Measurements from ENCODE around the gene CIDEA.

CIDEA gene

DNA sequence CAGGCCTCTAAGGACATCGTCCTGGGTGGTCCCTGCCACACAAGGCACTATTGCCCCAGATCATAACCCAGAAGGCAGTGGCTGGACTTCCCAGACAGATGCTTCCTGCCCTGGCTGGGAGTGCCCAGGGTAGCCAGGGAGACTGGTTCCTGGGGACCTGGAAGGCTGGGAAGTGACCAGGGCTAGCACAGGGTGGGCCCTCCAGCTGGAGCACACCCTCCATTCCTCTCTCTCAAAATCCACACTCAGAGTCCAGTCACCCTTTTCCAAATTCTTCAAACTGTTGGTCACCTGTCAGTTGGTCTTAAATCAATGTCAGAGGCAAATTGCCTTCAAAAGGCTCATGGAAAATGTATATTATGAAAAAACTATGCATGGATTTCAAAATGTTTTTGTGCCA lies 42.3 kb downstream of the CIDEA start:
- in situ Hi-C loops (cut with MboI; ENCODE audit: low sequenced_read_pairs) = no loop called here

DNA sequence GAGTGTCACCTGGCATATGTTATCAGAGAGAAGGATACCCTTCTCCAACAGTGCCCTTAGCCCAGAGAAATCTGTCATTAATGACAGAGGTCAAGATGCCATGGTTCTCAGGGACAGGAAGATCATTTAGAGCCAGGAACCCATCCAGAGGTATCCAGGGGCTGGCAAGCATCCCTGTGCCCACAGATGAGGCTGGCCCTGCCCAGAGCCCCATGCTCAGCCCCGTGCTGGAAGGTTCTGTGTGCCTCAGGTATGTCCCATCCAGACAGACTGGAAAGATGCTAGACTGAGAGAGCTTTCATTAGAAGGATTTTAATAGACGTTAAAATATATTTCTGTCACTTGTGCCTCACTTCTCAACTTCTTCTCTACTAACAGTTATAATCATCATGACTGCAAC lies 45.7 kb downstream of the CIDEA start:
- in situ Hi-C loops (cut with MboI; ENCODE audit: low sequenced_read_pairs) = no loop called here

DNA sequence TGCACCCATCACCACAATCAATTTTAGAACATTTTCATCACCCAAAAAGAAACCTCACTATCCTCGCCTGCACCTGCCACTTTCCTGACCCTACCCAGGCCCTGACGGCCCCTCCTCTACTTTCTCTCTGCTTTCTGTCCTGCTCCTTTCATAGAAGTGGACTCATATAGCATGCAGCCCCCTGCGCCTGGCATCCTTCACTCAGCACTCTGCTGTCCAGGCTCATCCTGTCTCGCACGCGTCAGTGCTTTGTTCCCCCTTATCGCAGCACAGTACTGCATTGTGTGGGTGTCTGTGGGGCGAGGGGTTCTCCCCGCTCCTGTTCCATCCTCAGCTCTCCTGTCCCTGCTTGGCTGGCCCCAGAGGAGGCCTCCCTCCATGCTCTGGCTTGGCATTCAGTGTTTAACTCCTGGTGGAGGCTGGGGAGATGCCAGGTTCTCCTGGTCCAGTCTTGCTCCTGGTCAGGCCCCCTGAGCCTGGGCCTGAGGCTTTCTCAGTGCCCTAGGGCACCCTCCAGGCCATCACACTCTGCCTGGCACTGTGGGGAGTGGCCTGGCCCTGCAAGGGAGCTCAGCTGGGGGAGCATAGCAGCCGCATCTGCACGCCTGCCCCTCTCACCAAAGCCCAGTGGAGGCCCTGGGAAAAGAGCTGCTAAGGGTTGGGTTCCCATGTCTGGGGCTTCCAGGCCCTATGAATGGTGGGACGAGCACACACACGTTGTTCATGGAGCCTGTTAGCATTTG lies 47.3 kb downstream of the CIDEA start:
- in situ Hi-C loops (cut with MboI; ENCODE audit: low sequenced_read_pairs) = no loop called here

DNA sequence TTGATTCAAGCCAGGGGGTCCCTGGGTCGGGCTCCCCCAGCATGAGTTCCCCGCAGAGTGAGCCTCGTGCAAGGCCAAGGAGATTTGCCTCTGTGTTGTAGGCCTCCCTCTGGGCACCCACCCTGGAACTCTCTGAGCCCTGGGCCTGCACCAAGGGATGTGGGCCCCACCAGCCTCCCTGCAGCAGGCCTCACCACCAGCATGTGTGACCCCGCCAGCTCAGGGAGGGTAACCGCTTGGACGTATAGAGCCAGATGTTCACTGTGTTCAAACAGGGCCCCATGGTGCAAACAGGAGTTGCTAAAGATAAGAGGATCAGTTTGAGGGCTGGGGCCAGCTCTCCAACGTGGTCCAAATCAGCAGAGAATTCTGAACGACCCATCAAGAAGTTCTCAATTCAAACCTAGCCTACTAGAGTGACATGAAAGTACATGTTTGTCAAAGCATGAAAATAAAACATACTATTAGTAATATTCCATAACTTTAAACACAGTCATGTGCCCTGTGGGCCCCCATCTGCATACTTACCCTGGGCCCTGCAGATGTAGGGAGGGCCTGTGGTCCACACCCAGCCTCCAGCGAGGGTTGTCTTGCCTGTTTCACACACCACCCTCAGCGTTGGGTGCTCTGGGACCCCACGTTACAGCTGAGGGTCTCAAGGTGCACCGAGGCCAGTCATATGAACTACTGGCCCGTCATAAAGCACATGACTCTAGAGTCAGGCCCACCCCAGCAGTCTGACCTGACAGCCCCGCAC lies 48.4 kb downstream of the CIDEA start:
- in situ Hi-C loops (cut with MboI; ENCODE audit: low sequenced_read_pairs) = no loop called here

DNA sequence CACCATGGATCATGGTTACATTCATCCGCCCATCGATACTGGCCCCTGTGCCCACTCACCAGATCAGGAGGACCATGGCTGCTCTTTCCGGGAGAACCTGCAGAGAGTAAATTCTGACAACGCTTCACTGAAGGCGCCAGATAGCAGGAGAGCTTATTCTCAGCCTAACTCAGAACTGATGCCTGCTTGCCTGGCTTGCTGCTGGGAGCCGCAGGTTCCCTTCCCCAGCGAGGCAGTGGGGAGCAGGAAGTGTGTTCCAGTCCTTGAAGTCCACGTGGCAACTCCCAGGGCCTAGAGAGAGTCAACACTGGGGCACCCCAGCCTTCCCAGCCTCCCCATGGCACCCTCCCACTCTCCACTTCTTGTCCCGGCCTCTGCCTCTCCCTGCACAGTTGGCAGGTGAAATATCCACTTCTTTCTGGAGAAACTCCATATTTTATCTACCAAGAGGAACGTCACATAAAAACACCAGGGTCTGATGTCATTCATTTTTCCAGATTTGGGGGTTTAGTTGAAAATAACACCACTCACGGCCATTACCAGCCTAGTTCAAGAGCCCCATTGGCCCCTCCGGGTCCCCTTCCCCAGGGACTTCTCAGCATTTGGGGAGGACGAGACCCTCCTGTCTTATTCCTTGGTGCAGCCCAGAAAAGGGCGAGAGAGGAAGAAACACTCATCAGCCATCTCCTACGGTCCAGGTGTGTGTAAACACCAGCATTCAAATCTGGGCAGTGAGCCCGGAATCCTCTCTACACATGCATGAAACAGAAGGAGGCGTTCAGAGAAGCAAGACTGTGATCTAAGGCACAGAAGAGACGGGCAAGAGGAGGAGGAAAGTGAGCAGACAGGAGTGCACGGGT lies 50.4 kb downstream of the CIDEA start:
- in situ Hi-C loops (cut with MboI; ENCODE audit: low sequenced_read_pairs) = no loop called here

DNA sequence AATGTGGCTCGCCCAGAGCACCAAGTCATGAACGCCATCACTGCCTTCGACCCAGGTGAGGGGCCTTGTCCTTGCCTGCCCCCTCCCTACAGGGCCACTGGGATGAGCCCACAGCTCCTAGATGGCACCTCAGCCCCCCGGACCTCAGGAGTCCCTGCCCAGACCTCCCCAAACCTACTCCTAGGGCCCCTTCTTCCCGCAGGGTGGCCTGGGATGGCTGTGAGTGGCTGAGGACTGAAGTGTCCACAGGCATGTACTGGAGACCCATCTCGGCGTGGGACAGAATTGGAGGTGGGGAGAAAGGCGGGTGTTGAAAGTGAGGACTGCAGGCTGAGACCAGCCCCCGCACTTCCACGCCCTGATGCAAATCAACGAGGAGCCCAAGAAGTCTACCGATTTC lies 51.0 kb downstream of the CIDEA start:
- in situ Hi-C loops (cut with MboI; ENCODE audit: low sequenced_read_pairs) = no loop called here

DNA sequence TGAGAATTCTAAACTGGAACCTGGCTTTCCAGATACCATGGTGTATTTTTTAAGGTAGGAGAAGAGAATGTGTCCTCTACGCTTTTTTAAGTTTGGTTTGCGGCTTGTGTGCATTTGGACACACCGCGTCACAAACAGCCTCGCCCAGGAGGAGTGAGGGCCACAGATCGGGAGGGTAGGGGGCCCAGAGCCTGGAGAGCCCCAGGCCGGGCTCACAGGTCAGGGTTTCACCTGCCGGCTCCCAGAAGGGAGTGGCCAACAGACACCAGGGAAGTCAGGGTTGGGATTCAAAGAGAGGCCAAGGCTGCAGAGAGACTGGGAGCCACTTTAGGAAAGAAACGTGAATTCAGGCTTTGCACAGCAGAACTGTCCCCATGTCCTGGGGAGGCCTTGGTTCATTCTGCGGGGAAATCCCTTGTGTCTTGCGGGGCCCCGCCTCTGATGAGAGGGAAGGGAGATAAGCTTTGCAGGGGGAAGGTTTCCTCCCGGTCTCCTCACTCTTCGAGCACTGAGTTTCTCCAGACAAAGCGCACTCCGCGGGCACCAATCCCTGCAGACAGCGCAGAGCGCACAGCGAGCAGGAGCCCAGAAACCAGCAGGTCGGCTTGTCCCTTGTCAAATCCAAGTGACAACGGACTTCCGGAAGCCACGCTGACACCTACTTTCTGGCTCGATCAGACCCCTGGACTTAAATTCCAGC lies 51.9 kb downstream of the CIDEA start:
- in situ Hi-C loops (cut with MboI; ENCODE audit: low sequenced_read_pairs) = no loop called here

DNA sequence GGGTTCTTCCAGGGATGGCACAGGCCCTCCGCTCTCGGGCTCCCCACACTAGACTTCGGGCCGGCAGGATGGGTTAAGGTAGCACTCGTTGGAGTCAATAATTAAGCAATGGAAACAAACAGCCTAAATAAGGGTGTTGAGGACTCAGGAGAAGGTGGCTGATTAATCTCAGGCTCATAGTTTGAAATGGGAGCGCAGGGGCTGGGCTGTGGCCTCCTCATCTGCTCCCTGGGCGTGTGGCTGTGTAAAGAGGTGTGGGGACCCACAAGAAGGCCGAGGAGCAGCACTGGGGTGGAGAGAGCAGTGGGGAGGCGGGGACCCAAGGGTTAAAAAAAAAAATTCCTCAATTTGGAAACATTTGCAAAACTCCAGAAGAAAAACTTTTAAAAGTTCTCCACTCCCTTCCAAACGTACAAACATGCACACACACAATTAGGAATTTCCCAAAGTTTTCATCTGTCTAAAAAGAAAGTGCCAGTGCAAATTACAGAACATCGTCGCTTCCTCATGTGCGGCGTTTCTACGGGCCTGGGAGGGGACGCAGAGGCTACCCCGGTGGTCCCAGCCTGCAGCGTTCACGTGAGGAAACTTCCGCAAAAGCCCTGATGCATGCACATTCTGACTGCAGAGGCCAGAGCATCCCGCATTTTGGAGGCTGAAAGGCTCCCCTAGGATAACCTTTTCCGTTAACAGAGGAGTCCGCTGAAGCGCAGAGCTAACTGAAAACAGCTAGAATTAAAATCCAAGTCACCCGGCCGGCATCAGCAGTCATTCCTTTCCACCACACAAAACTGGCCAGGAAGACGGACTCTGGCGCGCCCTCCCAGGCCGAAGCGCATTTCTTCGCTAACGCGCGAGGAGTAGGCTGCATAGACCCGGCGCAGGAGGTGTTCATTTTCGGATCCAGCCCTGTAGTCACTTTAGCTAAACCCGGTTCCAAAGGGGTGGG lies 52.9 kb downstream of the CIDEA start:
- in situ Hi-C loops (cut with MboI; ENCODE audit: low sequenced_read_pairs) = no loop called here

DNA sequence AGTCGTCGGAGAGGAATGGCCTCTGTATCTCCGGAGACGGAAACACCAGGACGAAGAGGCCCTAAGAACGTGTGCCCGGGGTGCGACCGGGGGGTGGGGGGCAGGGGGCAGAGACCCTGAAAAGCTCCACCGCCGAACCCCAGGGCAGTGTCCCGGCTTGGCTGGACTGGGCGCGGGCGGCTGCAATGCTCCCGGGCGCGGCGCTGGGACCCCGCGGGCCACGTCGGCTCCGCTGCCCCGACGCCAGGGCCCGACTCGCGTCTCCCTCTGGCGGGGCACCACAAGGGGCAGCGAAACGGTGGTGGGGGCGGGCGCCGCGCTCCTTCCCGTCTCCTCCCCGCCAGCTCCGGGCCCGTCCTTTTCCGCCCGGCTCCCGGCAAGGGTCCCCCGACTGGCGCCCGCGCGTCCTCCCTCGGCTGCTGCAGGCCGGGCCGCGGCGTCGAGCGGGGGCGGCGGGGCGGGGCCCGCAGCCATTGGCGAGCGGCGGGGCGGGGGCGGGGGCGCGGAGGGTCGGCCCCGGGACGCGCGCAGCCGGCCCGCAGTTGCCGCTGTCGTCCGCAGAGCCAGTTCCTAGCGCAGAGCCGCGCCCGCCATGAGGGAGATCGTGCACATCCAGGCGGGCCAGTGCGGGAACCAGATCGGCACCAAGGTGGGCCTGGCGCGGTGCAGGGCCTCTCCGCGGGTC lies 53.7 kb downstream of the CIDEA start, which contains the start of gene TUBB6:
TUBB6 (plus strand) TSS at position 541 of the 685 bp plus-strand sequence; CDS start at position 593, 52 bp downstream.
- in situ Hi-C loops (cut with MboI; ENCODE audit: low sequenced_read_pairs) = no loop called here

DNA sequence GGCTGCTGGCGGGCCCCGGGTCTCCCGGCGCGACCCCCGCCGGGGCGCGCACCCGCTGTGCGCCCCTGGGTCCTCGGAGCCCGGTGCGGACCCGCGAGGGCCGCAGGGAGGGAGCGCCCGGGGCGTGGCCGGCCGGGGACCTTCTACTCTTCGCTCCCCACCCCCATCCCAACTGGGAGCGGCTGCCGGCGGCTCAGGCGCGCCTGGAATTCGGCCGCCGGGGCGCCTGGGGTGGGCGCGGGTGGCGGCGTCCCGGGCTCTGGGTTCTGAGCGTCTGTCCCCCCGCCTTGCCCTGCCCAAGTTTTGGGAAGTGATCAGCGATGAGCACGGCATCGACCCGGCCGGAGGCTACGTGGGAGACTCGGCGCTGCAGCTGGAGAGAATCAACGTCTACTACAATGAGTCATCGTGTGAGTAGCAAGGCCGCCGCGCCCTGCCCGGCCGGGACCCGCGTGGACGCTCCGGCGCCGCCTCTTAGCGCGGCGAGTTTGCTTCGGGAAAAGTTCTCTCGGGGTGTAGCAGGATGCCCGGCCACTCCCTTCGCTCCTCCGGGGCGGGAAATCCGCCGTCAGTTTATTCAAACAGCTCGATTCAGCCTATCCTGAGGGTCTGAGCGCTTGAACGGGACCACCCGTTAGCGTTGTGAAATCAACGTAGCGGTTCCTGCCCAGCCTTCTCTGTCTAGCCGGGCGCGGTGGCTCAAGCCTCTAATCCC lies 54.4 kb downstream of the CIDEA start:
- in situ Hi-C loops (cut with MboI; ENCODE audit: low sequenced_read_pairs) = no loop called here

DNA sequence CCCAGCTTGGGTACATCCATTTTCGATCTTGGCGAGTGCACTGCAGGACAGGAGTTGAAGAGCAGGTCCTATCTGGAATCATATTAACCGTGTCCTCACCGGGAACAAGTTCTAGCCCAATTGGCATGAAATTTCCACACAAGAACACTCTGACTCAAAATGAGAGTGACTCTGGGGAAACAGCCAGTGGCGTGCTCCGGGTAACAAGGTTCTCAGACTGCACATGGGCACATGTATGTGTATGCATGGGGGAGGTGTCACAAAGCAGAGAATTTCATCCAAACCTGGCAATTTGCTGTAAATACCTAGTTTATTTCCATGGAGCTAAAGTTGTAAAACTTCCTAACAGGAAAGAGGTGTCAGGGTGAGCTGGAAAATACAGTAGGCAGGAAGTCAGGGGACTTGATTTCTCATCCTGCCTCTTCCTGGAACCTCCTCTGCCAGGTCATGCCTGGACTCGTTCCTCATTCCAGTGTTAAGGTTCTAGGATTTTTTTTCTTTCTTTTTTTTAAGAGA lies 55.6 kb downstream of the CIDEA start:
- in situ Hi-C loops (cut with MboI; ENCODE audit: low sequenced_read_pairs) = no loop called here

DNA sequence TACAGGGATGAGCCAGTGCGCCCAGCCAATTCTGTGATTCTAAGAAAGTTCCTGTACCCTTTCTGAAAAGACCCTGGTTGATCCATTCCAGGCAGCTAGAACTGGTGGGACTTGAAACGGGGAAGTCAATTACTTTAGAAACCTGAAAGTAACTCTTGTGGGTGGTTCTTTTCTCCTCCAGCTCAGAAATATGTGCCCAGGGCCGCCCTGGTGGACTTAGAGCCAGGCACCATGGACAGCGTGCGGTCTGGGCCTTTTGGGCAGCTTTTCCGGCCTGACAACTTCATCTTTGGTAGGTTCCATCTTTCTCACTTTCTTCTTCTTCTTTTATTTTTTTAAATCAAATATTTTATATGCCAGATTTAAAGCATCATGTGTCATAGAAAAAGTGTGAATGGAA lies 56.6 kb downstream of the CIDEA start:
- in situ Hi-C loops (cut with MboI; ENCODE audit: low sequenced_read_pairs) = no loop called here

DNA sequence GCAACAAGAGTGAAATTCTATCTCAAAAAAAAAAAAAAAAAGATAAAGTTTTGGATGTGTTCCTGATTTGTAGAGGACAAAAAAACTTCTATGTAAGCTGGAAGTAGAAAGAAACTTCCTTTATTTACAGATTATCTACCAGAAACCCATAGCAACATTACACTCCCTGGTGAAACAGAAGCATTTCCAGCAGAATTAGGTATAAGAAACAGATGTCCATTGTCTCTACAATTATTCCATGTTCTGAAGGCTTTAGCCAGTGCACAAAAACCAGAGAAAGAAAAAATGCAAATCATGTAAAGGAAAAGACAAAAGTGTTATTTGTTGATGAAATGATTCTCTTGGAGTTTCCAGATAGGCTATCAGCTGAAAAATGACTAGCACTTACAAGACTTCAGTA lies 58.8 kb downstream of the CIDEA start:
- in situ Hi-C loops (cut with MboI; ENCODE audit: low sequenced_read_pairs) = no loop called here

DNA sequence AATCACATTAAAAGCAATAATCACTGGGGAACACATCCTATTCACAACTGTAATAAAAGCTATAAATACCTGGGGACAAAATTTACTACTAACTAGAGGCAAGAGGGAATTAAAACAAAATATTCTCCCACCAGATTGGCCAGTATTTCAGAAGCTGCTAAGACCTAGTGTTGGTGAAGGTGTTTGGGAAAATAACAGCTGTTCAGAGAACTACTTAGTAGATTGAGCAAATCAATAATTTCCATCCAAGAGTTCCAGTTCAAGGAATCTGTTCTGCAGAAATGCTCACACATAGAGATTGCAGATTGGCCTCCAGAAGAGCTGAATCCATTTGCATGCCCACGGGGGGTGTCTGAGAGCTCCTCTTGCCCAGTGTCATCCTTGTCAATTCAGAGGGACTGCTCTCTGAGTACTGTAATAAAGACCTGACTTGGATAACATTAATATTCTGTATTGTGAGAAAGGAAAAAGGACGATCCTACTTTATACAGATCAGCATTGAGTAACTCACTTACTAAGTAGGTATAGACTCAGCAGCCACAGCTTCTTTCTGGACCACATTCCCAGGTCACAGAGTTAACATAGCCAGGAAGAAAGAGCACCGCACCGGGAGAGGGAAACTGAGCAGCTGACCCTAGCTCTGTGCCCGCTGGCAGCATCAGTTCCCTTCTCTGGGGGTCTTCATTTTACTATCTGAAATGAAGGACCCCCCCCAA lies 59.5 kb downstream of the CIDEA start:
- in situ Hi-C loops (cut with MboI; ENCODE audit: low sequenced_read_pairs) = no loop called here

DNA sequence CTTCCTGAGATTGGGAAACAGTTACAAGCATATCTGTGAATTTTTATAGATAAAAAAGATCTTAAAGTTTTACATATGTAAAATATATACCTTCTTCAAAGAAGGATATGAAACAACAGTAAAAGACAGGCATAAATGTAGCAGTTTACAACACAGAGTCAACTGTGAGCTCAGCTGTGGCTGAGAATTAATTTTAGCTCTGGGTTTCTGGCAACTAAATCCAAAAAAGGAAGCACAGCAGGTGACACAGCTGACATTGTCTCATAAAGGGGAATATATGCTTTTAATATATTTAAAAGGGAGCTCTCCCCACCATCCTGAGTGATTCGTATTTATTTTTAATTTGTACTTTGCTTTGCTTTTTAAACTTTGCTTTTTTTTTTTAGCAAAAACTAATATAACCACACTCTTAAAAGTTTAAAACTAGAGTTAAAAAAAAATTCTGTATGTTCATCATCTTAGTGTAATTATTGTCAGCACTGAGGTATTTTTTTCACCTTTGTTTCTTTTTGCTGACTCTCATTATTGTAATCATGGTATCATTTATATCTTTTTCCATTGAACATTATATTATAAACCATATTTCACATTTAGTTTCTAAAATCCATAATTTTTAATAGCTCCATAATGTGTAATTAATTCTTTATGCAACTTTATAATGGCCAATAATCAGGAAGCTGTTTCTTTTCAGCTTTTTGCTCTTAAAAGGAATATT lies 60.6 kb downstream of the CIDEA start:
- in situ Hi-C loops (cut with MboI; ENCODE audit: low sequenced_read_pairs) = no loop called here

DNA sequence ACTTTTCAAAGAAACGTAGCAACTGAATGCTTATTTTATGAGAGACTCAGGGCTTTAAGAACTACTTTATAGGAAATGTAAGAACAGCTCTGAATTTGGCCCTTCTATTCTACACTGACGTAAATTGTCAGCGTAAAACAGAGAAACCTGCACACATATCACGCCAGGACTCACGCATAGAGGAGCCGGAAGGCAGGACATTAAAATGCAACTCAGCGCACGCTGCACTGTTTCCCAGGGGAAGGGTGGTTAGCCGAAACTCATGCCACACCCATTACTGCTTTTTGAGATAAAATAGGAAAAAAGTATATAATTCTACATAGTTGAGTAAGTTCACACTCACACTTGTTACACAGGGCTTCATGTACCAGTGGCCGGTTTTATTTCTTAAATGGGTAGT lies 61.3 kb downstream of the CIDEA start:
- in situ Hi-C loops (cut with MboI; ENCODE audit: low sequenced_read_pairs) = no loop called here

DNA sequence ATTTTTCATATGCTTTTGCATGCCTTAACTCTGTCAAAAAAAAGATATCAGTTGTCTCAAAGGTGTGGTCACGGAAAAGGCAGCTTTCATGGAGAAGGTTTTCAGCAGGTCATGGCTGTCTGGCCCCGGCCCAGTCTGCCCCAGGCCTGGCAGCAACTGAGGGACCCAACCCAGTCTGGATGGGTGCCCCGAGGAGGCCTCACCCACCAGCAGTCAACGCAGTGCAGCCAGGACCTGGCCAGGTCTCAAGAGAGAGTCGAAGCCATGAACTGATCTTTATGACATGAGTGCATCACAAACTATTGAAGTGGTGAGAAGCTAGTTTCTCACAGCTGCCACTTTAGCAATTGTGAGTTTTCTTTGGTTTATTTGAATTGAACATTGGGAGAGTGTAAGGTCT lies 61.8 kb downstream of the CIDEA start:
- in situ Hi-C loops (cut with MboI; ENCODE audit: low sequenced_read_pairs) = no loop called here
